Liver (tissue), 9 donors: ENCODE measurements around the gene ANAPC5. TPM values are rescaled to one million over a fixed set of nuclear protein-coding genes. Genes with fewer than 3 reads are reported as not detected.

Source experiments
- DNase-seq: peaks from one replicate; pipeline ENCODE4 v3.0.0-alpha.2; 2017; ENCODE audit warnings: low spot score
- H3K27ac ChIP-seq, 2 donors: one replicate each; pipeline ENCODE4 v1.7.0; 2013; ENCODE audit warnings: inconsistent platforms in 2 of 2, low read length in 2 of 2, control low read depth in 1 of 2, low read depth in 1 of 2, mild to moderate bottlenecking in 1 of 2
- H3K27me3 ChIP-seq, 4 donors: one replicate each; pipeline versions ENCODE4 v1.6.1 to v1.7.0; 2013; ENCODE audit warnings: low read length in 3 of 4, inconsistent platforms in 1 of 4, mild to moderate bottlenecking in 1 of 4, moderate library complexity in 1 of 4; ENCODE audit not compliant: control insufficient read depth in 4 of 4, insufficient read depth in 4 of 4
- H3K36me3 ChIP-seq, 4 donors: one replicate each; pipeline versions ENCODE4 v1.6.1 to v1.7.0; 2013; ENCODE audit warnings: low read length in 3 of 4, mild to moderate bottlenecking in 3 of 4, low read depth in 1 of 4, moderate library complexity in 1 of 4; ENCODE audit not compliant: control insufficient read depth in 4 of 4, insufficient read depth in 3 of 4
- H3K4me1 ChIP-seq, 4 donors: one replicate each; pipeline versions ENCODE4 v1.6.1 to v1.7.0; 2013; ENCODE audit warnings: low read length in 3 of 4, mild to moderate bottlenecking in 3 of 4, moderate library complexity in 1 of 4; ENCODE audit not compliant: control insufficient read depth in 4 of 4, insufficient read depth in 4 of 4
- H3K4me3 ChIP-seq, 3 donors: one replicate each; pipeline versions ENCODE4 v1.6.1 to v1.7.0; 2013; ENCODE audit warnings: low read length in 3 of 3, control low read depth in 1 of 3, low read depth in 1 of 3, mild to moderate bottlenecking in 1 of 3
- H3K9ac ChIP-seq, 2 donors: one replicate each; pipeline ENCODE4 v1.7.0; 2013; ENCODE audit warnings: low read length in 2 of 2, mild to moderate bottlenecking in 2 of 2, moderate library complexity in 2 of 2, control low read depth in 1 of 2, low read depth in 1 of 2
- H3K9me3 ChIP-seq, 4 donors: one replicate each; pipeline versions ENCODE4 v1.6.1 to v1.7.0; 2013; ENCODE audit warnings: low read length in 3 of 4; ENCODE audit not compliant: control insufficient read depth in 4 of 4
- EGR1 ChIP-seq, 2 donors: IDR thresholded peaks; 2 replicates each; pipeline ENCODE4 v1.6.1; 2016 to 2018; ENCODE audit warnings: antibody characterized with exemption in 2 of 2, low read depth in 2 of 2
- FOXA1 ChIP-seq: IDR thresholded peaks from 2 replicates; pipeline ENCODE4 v1.6.1; 2016; ENCODE audit warnings: antibody characterized with exemption
- FOXA2 ChIP-seq: IDR thresholded peaks from 2 replicates; pipeline ENCODE4 v1.6.1; 2016; ENCODE audit warnings: antibody characterized with exemption
- GABPA ChIP-seq, 2 donors: IDR thresholded peaks in 1 of 2; conservative IDR thresholded peaks in 1 of 2; 2 replicates each; pipeline ENCODE4 v1.6.1; 2016; ENCODE audit warnings: antibody characterized with exemption in 2 of 2, mild to moderate bottlenecking in 1 of 2, moderate library complexity in 1 of 2
- HNF4G ChIP-seq: IDR thresholded peaks from 2 replicates; pipeline ENCODE4 v1.6.1; 2016; ENCODE audit warnings: antibody characterized with exemption
- JUND ChIP-seq, 2 donors: IDR thresholded peaks; 2 replicates each; pipeline ENCODE4 v1.6.1; 2016; ENCODE audit warnings: antibody characterized with exemption in 2 of 2
- NR2F2 ChIP-seq: IDR thresholded peaks from 2 replicates; pipeline ENCODE4 v1.6.1; 2016; ENCODE audit warnings: antibody characterized with exemption
- RAD21 ChIP-seq, 2 donors: IDR thresholded peaks; 2 replicates each; pipeline ENCODE4 v1.6.1; 2016; ENCODE audit warnings: antibody characterized with exemption in 2 of 2, mild to moderate bottlenecking in 2 of 2
- RXRA ChIP-seq, 2 donors: IDR thresholded peaks; 2 replicates each; pipeline ENCODE4 v1.6.1; 2017 to 2018; ENCODE audit warnings: antibody characterized with exemption in 2 of 2, mild to moderate bottlenecking in 1 of 2
- SP1 ChIP-seq: IDR thresholded peaks from 2 replicates; pipeline ENCODE4 v1.6.1; 2018; ENCODE audit warnings: antibody characterized with exemption, mild to moderate bottlenecking
- YY1 ChIP-seq: IDR thresholded peaks from 2 replicates; pipeline ENCODE4 v1.6.1; 2016; ENCODE audit warnings: antibody characterized with exemption, mild to moderate bottlenecking
- WGBS: extraction: QIAGEN DNeasy Blood & Tissue Kit; methylation state at CpG from one replicate; pipeline ENCODE4 v1.1.7; 2013; 5-methylcytosine and 5-hydroxymethylcytosine counted together
- polyA plus RNA-seq, 2 donors: library from polyadenylated mRNA; stranded (reverse) in 1 of 2; unstranded in 1 of 2; fragments of 200-250 nt in 1 of 2; fragments of >200 nt in 1 of 2; fragmentation: Nextera tagmentation in 1 of 2; extraction: Ambion mirVana in 1 of 2; gene quantifications; one replicate each; pipeline versions ENCODE4 v1.2.1 to v1.2.3, GENCODE V29; 2013 to 2015
- total RNA-seq, 2 donors: library from RNA; depleted of rRNA; stranded (reverse); fragments of >200 nt; gene quantifications; one replicate each; pipeline ENCODE4 v1.2.3, GENCODE V29; 2014
- TF ChIP-seq, protein P1 (sequence below): IDR thresholded peaks from 2 replicates; pipeline ENCODE4 v1.6.1; 2016; ENCODE audit warnings: antibody characterized with exemption
- TF ChIP-seq, protein P2 (sequence below): fragments of 150-350 bp; IDR thresholded peaks from 2 replicates; pipeline ENCODE4 v1.5.1; 2017; ENCODE audit warnings: improper control_type of control experiment, low read depth, low read length; ENCODE audit not compliant: missing input control
- TF ChIP-seq, protein P3 (sequence below): IDR thresholded peaks from 2 replicates; pipeline ENCODE4 v1.6.1; 2016; ENCODE audit warnings: antibody characterized with exemption, mild to moderate bottlenecking
- donor health status: healthy.
- donor health status: healthy.
- donor health status: healthy.
- donor health status: healthy.
- donor health status: healthy.

ANAPC5 gene
- total and polyA plus RNA-seq, 4 donors: 44.1 to 111 (median 62.2) TPM

- no peak for TF ChIP-seq SP1
- TF ChIP-seq, protein P1, sequence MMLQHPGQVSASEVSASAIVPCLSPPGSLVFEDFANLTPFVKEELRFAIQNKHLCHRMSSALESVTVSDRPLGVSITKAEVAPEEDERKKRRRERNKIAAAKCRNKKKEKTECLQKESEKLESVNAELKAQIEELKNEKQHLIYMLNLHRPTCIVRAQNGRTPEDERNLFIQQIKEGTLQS: no peak
- TF ChIP-seq GABPA (IDR thresholded peaks at IDR 0.05 in 1 of 2, conservative IDR thresholded peaks at IDR 0.05 in 1 of 2): no peak
- no peak for TF ChIP-seq FOXA2
- no peak for TF ChIP-seq NR2F2
- no peak for TF ChIP-seq EGR1 (IDR thresholded peaks at IDR 0.05; ENCODE audit: low read depth in 2 of 2)
- TF ChIP-seq, protein P2, sequence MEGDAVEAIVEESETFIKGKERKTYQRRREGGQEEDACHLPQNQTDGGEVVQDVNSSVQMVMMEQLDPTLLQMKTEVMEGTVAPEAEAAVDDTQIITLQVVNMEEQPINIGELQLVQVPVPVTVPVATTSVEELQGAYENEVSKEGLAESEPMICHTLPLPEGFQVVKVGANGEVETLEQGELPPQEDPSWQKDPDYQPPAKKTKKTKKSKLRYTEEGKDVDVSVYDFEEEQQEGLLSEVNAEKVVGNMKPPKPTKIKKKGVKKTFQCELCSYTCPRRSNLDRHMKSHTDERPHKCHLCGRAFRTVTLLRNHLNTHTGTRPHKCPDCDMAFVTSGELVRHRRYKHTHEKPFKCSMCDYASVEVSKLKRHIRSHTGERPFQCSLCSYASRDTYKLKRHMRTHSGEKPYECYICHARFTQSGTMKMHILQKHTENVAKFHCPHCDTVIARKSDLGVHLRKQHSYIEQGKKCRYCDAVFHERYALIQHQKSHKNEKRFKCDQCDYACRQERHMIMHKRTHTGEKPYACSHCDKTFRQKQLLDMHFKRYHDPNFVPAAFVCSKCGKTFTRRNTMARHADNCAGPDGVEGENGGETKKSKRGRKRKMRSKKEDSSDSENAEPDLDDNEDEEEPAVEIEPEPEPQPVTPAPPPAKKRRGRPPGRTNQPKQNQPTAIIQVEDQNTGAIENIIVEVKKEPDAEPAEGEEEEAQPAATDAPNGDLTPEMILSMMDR: no peak
- no peak for TF ChIP-seq RAD21 (IDR thresholded peaks at IDR 0.05)
- Histone ChIP-seq H3K36me3 (no peaks in the 10 kb centered on the region), H3K27ac (no peak overlapping the region), H3K27me3 (no peaks in the 10 kb centered on the region), H3K4me1 (peaks cover 1 to 2% (median 1%) of the 10 kb centered on the region in 4 donors), H3K4me3 (no peak overlapping the region), H3K9ac (no peak overlapping the region), H3K9me3 (no peaks in the 10 kb centered on the region)
- 16% methylated on average over 3 of the region's 3 CpGs for WGBS
- no peak for DNase-seq
Measured at GRCh38 chr12:121358073-121358472, 5.9 kb upstream of the ANAPC5 start.

GRCh38 chr12:121357331-121357730 lies 5.1 kb upstream of the ANAPC5 start:
- Histone ChIP-seq H3K9me3 (no peaks in the 10 kb centered on the region), H3K27me3 (no peaks in the 10 kb centered on the region), H3K36me3 (no peaks in the 10 kb centered on the region), H3K4me3 (no peak overlapping the region), H3K4me1 (peaks cover 1 to 5% (median 4%) of the 10 kb centered on the region in 4 donors), H3K27ac (no peak overlapping the region), H3K9ac (no peak overlapping the region)
- no peak for DNase-seq
- WGBS: 82% methylated on average over 4 of the region's 4 CpGs
- TF ChIP-seq, protein P3, sequence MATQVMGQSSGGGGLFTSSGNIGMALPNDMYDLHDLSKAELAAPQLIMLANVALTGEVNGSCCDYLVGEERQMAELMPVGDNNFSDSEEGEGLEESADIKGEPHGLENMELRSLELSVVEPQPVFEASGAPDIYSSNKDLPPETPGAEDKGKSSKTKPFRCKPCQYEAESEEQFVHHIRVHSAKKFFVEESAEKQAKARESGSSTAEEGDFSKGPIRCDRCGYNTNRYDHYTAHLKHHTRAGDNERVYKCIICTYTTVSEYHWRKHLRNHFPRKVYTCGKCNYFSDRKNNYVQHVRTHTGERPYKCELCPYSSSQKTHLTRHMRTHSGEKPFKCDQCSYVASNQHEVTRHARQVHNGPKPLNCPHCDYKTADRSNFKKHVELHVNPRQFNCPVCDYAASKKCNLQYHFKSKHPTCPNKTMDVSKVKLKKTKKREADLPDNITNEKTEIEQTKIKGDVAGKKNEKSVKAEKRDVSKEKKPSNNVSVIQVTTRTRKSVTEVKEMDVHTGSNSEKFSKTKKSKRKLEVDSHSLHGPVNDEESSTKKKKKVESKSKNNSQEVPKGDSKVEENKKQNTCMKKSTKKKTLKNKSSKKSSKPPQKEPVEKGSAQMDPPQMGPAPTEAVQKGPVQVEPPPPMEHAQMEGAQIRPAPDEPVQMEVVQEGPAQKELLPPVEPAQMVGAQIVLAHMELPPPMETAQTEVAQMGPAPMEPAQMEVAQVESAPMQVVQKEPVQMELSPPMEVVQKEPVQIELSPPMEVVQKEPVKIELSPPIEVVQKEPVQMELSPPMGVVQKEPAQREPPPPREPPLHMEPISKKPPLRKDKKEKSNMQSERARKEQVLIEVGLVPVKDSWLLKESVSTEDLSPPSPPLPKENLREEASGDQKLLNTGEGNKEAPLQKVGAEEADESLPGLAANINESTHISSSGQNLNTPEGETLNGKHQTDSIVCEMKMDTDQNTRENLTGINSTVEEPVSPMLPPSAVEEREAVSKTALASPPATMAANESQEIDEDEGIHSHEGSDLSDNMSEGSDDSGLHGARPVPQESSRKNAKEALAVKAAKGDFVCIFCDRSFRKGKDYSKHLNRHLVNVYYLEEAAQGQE: no peak
- TF ChIP-seq, protein P1: no peak
- TF ChIP-seq GABPA (IDR thresholded peaks at IDR 0.05 in 1 of 2, conservative IDR thresholded peaks at IDR 0.05 in 1 of 2) (no peak), FOXA2 (no peak), YY1 (no peak), SP1 (no peak), FOXA1 (no peak), HNF4G (no peak), JUND (IDR thresholded peaks at IDR 0.05) (no peak), RXRA (IDR thresholded peaks at IDR 0.05) (no peak)
- TF ChIP-seq, protein P2: no peak
